CD8-positive, alpha-beta memory T cell (primary cell): ENCODE results near the gene AFAP1L1. TPM values are rescaled to one million over a fixed set of nuclear protein-coding genes. Genes with fewer than 3 reads are reported as not detected.

Experiments
- CTCF ChIA-PET: fragments of 350-600 bp; sonication (Branson Sonifier 250); formaldehyde crosslinking; loops from one replicate; lab custom pipeline; 2021; ENCODE audit warnings: antibody characterized with exemption; lab: Charles Lee
- POLR2A ChIA-PET: fragments of 350-600 bp; sonication (Branson Sonifier 250); formaldehyde crosslinking; loops from one replicate; lab custom pipeline; 2021; ENCODE audit warnings: antibody characterized with exemption; lab: Charles Lee
- DNase-seq, 5 donors: peaks; one replicate each; pipeline versions ENCODE4 v3.0.0 to v3.0.0-alpha.2; 2020 to 2022; ENCODE audit warnings: mixed read lengths in 1 of 5
- H3K27ac ChIP-seq: one replicate; pipeline ENCODE4 v1.7.0; 2013; ENCODE audit warnings: low read depth, mild to moderate bottlenecking, low read length, moderate library complexity
- H3K27me3 ChIP-seq: 2 replicates; pipeline ENCODE4 v1.7.0; 2013; ENCODE audit warnings: low read length, mild to moderate bottlenecking; ENCODE audit not compliant: insufficient read depth, poor library complexity, severe bottlenecking
- H3K36me3 ChIP-seq: 2 replicates; pipeline ENCODE4 v1.7.0; 2013; ENCODE audit warnings: mild to moderate bottlenecking, low read length, moderate library complexity; ENCODE audit not compliant: insufficient read depth
- H3K4me1 ChIP-seq: 2 replicates; pipeline ENCODE4 v1.7.0; 2013; ENCODE audit warnings: mild to moderate bottlenecking, low read length, moderate library complexity; ENCODE audit not compliant: insufficient read depth
- H3K4me3 ChIP-seq: 2 replicates; pipeline ENCODE4 v1.7.0; 2013; ENCODE audit warnings: mild to moderate bottlenecking, low read length
- H3K9me3 ChIP-seq: 2 replicates; pipeline ENCODE4 v1.7.0; 2013; ENCODE audit warnings: mild to moderate bottlenecking, low read length
- H3K27ac Mint-ChIP-seq, 8 donors: one replicate each; pipeline ENCODE4 v1.8.0; 2020 to 2021; ENCODE audit warnings: mixed read lengths in 8 of 8, mild to moderate bottlenecking in 6 of 8, inconsistent platforms in 3 of 8, moderate library complexity in 3 of 8
- H3K27me3 Mint-ChIP-seq, 2 donors: one replicate each; pipeline ENCODE4 v1.8.0; 2020 to 2021; ENCODE audit warnings: mixed read lengths in 2 of 2, mild to moderate bottlenecking in 1 of 2, moderate library complexity in 1 of 2
- H3K36me3 Mint-ChIP-seq, 3 donors: one replicate each; pipeline ENCODE4 v1.8.0; 2020 to 2021; ENCODE audit warnings: mixed read lengths in 3 of 3, inconsistent platforms in 1 of 3, mild to moderate bottlenecking in 1 of 3
- H3K4me1 Mint-ChIP-seq, 3 donors: one replicate each; pipeline ENCODE4 v1.8.0; 2020 to 2021; ENCODE audit warnings: mixed read lengths in 3 of 3, inconsistent platforms in 1 of 3, mild to moderate bottlenecking in 1 of 3
- H3K4me3 Mint-ChIP-seq, 7 donors: one replicate each; pipeline ENCODE4 v1.8.0; 2020 to 2021; ENCODE audit warnings: mixed read lengths in 7 of 7, mild to moderate bottlenecking in 6 of 7, moderate library complexity in 4 of 7, inconsistent platforms in 2 of 7
- H3K9me3 Mint-ChIP-seq, 5 donors: one replicate each; pipeline ENCODE4 v1.8.0; 2020 to 2022; ENCODE audit warnings: mixed read lengths in 5 of 5, mild to moderate bottlenecking in 3 of 5, moderate library complexity in 2 of 5, inconsistent platforms in 1 of 5
- polyA plus RNA-seq: library from polyadenylated mRNA; unstranded; fragments of 300-500 nt; fragmentation: Illumina TruSeq; gene quantifications from one replicate; pipeline ENCODE4 v1.2.3, GENCODE V29; 2021
- total RNA-seq, 2 experiments: library from RNA; stranded (reverse); gene quantifications; one replicate each; pipeline ENCODE4 v1.2.3, GENCODE V29; 2021

The AFAP1L1 gene
- total and polyA plus RNA-seq, 3 experiments from 2014 or later, result 0.18 TPM; not detected in 2

- Histone ChIP-seq H3K4me3 (no peak overlapping the region), H3K9me3 (no peaks in the 10 kb centered on the region), H3K27me3 (no peaks in the 10 kb centered on the region), H3K27ac (no peak overlapping the region), H3K4me1 (peaks cover 24% of the 10 kb centered on the region), H3K36me3 (no peaks in the 10 kb centered on the region)
- CTCF ChIA-PET, result interaction anchor here (1.5 kb wide), 1 partner anchor 15 kb away, joined by 3 read pairs; no protein-coding TSS in a partner anchor
- H3K27me3 Mint-ChIP-seq, result peaks cover 13 to 24% of the 10 kb centered on the region in 2 donors
- H3K36me3 Mint-ChIP-seq, result no peaks in the 10 kb centered on the region
- POLR2A ChIA-PET, result no interaction called here
- no peak overlapping the region for H3K4me3 Mint-ChIP-seq
- H3K27ac Mint-ChIP-seq, result no peak overlapping the region
- H3K9me3 Mint-ChIP-seq, result no peaks in the 10 kb centered on the region
- no peak for DNase-seq
- no peaks in the 10 kb centered on the region for H3K4me1 Mint-ChIP-seq
Measured at GRCh38 chr5:149301744-149302380, 30.2 kb downstream of the AFAP1L1 start.

GRCh38 chr5:149302641-149303040 is 31.0 kb downstream of the AFAP1L1 start:
- peaks cover 13 to 24% of the 10 kb centered on the region in 2 donors for H3K27me3 Mint-ChIP-seq
- no peaks in the 10 kb centered on the region for H3K36me3 ChIP-seq
- CTCF ChIA-PET, result interaction anchor here (1.5 kb wide), 1 partner anchor 14 kb away, joined by 3 read pairs; no protein-coding TSS in a partner anchor
- H3K27ac ChIP-seq, result no peak overlapping the region
- H3K4me1 Mint-ChIP-seq, result no peaks in the 10 kb centered on the region
- no peak overlapping the region for H3K4me3 Mint-ChIP-seq
- H3K4me1 ChIP-seq, result peaks cover 18% of the 10 kb centered on the region
- H3K27me3 ChIP-seq, result no peaks in the 10 kb centered on the region
- H3K4me3 ChIP-seq, result no peak overlapping the region
- H3K27ac Mint-ChIP-seq, result no peak overlapping the region
- H3K9me3 ChIP-seq, result no peaks in the 10 kb centered on the region
- H3K36me3 Mint-ChIP-seq, result no peaks in the 10 kb centered on the region
- no peak for DNase-seq
- POLR2A ChIA-PET, result no interaction called here
- H3K9me3 Mint-ChIP-seq, result no peaks in the 10 kb centered on the region

GRCh38 chr5:149303210-149303609 is 31.6 kb downstream of the AFAP1L1 start:
- Histone ChIP-seq H3K36me3 (no peaks in the 10 kb centered on the region), H3K4me1 (peaks cover 12% of the 10 kb centered on the region), H3K4me3 (no peak overlapping the region), H3K27me3 (no peaks in the 10 kb centered on the region), H3K9me3 (no peaks in the 10 kb centered on the region), H3K27ac (no peak overlapping the region)
- no peak for DNase-seq
- POLR2A ChIA-PET, result no interaction called here
- Mint-ChIP-seq H3K4me3 (no peak overlapping the region), H3K27me3 (peaks cover 13 to 24% of the 10 kb centered on the region in 2 donors), H3K9me3 (no peaks in the 10 kb centered on the region), H3K36me3 (no peaks in the 10 kb centered on the region), H3K4me1 (no peaks in the 10 kb centered on the region), H3K27ac (no peak overlapping the region)
- CTCF ChIA-PET, result interaction anchor here (1.5 kb wide), 1 partner anchor 13 kb away, joined by 3 read pairs; no protein-coding TSS in a partner anchor

- POLR2A ChIA-PET, result no interaction called here
- no peak for DNase-seq
Measured at GRCh38 chr5:149304195-149305078, 32.8 kb downstream of the AFAP1L1 start.

GRCh38 chr5:149309354-149309753 is 37.7 kb downstream of the AFAP1L1 start:
- ChIA-PET POLR2A (no interaction called here), CTCF (interaction anchor here (0.6 to 15.5 kb wide), 2 partner anchors 63 to 76 kb away, joined by 3 to 221 read pairs; partner anchors contain the start of gene IL17B)
- H3K27ac Mint-ChIP-seq, result no peak overlapping the region

More at GRCh38 chr5:149304195-149305078, 32.8 kb downstream of the AFAP1L1 start:
- Mint-ChIP-seq H3K36me3 (no peaks in the 10 kb centered on the region), H3K4me3 (no peak overlapping the region), H3K27me3 (peaks cover 8 to 19% of the 10 kb centered on the region in 2 donors), H3K4me1 (no peaks in the 10 kb centered on the region), H3K9me3 (no peaks in the 10 kb centered on the region), H3K27ac (peak overlapping the region in 1 of 8 donors; percentile 74)
- CTCF ChIA-PET, result interaction anchor here (2.1 kb wide), 1 partner anchor 13 kb away, joined by 7 read pairs; no protein-coding TSS in a partner anchor
- Histone ChIP-seq H3K36me3 (no peaks in the 10 kb centered on the region), H3K9me3 (no peaks in the 10 kb centered on the region), H3K27ac (no peak overlapping the region), H3K4me1 (no peaks in the 10 kb centered on the region), H3K27me3 (no peaks in the 10 kb centered on the region), H3K4me3 (no peak overlapping the region)

GRCh38 chr5:149310488-149310887 is 38.8 kb downstream of the AFAP1L1 start:
- H3K36me3 Mint-ChIP-seq, result no peaks in the 10 kb centered on the region
- no peaks in the 10 kb centered on the region for H3K4me1 Mint-ChIP-seq
- no peak overlapping the region for H3K27ac ChIP-seq
- ChIA-PET POLR2A (no interaction called here), CTCF (interaction anchor here (15.5 kb wide), 1 partner anchor 62 kb away, joined by 221 read pairs; the partner anchor contains the start of gene IL17B)
- no peaks in the 10 kb centered on the region for H3K27me3 ChIP-seq
- H3K4me3 Mint-ChIP-seq, result no peak overlapping the region
- no peak overlapping the region for H3K4me3 ChIP-seq
- H3K9me3 Mint-ChIP-seq, result no peaks in the 10 kb centered on the region
- H3K9me3 ChIP-seq, result no peaks in the 10 kb centered on the region
- no peaks in the 10 kb centered on the region for H3K36me3 ChIP-seq
- H3K27ac Mint-ChIP-seq, result no peak overlapping the region
- no peak for DNase-seq
- H3K4me1 ChIP-seq, result no peaks in the 10 kb centered on the region
- H3K27me3 Mint-ChIP-seq, result peaks cover 3 to 17% of the 10 kb centered on the region in 2 donors

More at GRCh38 chr5:149309354-149309753, 37.7 kb downstream of the AFAP1L1 start:
- Histone ChIP-seq H3K4me3 (no peak overlapping the region), H3K36me3 (no peaks in the 10 kb centered on the region), H3K9me3 (no peaks in the 10 kb centered on the region), H3K4me1 (no peaks in the 10 kb centered on the region), H3K27me3 (no peaks in the 10 kb centered on the region), H3K27ac (no peak overlapping the region)
- Mint-ChIP-seq H3K36me3 (no peaks in the 10 kb centered on the region), H3K27me3 (peaks cover 3 to 21% of the 10 kb centered on the region in 2 donors), H3K4me1 (no peaks in the 10 kb centered on the region), H3K9me3 (no peaks in the 10 kb centered on the region), H3K4me3 (no peak overlapping the region)
- DNase-seq, result no peak

- no peaks in the 10 kb centered on the region for H3K4me1 Mint-ChIP-seq
- no peaks in the 10 kb centered on the region for H3K9me3 Mint-ChIP-seq
- H3K36me3 ChIP-seq, result no peaks in the 10 kb centered on the region
- H3K36me3 Mint-ChIP-seq, result no peaks in the 10 kb centered on the region
- no peak for DNase-seq
- H3K27me3 ChIP-seq, result no peaks in the 10 kb centered on the region
- H3K9me3 ChIP-seq, result no peaks in the 10 kb centered on the region
- CTCF ChIA-PET, result interaction anchor here (15.5 kb wide), 1 partner anchor 62 kb away, joined by 221 read pairs; the partner anchor contains the start of gene IL17B
- H3K4me3 ChIP-seq, result no peak overlapping the region
- POLR2A ChIA-PET, result no interaction called here
- no peak overlapping the region for H3K27ac ChIP-seq
- H3K4me1 ChIP-seq, result no peaks in the 10 kb centered on the region
- no peak overlapping the region for H3K27ac Mint-ChIP-seq
- no peak overlapping the region for H3K4me3 Mint-ChIP-seq
- H3K27me3 Mint-ChIP-seq, result peaks cover 1 to 14% of the 10 kb centered on the region in 2 donors
Measured at GRCh38 chr5:149310947-149311658, 39.4 kb downstream of the AFAP1L1 start.
